Upper lobe of left lung (tissue), 4 donors: ENCODE results near the gene LRTM2.

Experiments used
- CTCF ChIP-seq, 6 experiments: fragments of 450-650 bp in 4 of 6; fragments of 200-600 bp in 2 of 6; sonication (generic) in 2 of 6; IDR thresholded peaks; one replicate each; pipeline ENCODE4 v1.5.1; 2016 to 2019; ENCODE audit warnings: antibody characterized with exemption in 6 of 6
- EP300 ChIP-seq, 4 donors: sonication (generic); formaldehyde crosslinking; IDR thresholded peaks; one replicate each; pipeline ENCODE4 v1.5.1; 2017; ENCODE audit warnings: antibody characterized with exemption in 4 of 4, control low read depth in 2 of 4
- POLR2A ChIP-seq, 4 donors: fragments of 450-650 bp; IDR thresholded peaks; one replicate each; pipeline ENCODE4 v1.5.1; 2016 to 2017; ENCODE audit warnings: antibody characterized with exemption in 4 of 4, mild to moderate bottlenecking in 2 of 4
- POLR2AphosphoS5 ChIP-seq, 2 donors: sonication (generic); formaldehyde crosslinking; IDR thresholded peaks; one replicate each; pipeline ENCODE4 v1.5.1; 2017; ENCODE audit warnings: antibody characterized with exemption in 2 of 2

GRCh38 chr12:1839956-1840951, 19.9 kb downstream of the LRTM2 start:
- TF ChIP-seq CTCF (IDR thresholded peaks at IDR 0.05), result no peak
- no peak for TF ChIP-seq POLR2A (IDR thresholded peaks at IDR 0.05)
- no peak for TF ChIP-seq POLR2AphosphoS5 (IDR thresholded peaks at IDR 0.05)
- no peak for TF ChIP-seq EP300 (IDR thresholded peaks at IDR 0.05)
